Neural cell (in vitro differentiated cells): ENCODE results near the gene TPRG1L. TPM values are rescaled to one million over a fixed set of nuclear protein-coding genes. Genes with fewer than 3 reads are reported as not detected.

Source experiments
- H2AFZ ChIP-seq: fragments of 200-600, 300-800 bp; sonication (generic), shearing (Covaris generic); 2 replicates; pipeline ENCODE4 v1.6.0; 2014; ENCODE audit warnings: low read depth, mild to moderate bottlenecking, antibody characterized with exemption, low read length, moderate library complexity
- H3F3A ChIP-seq: fragments of 200-600 bp; shearing (Covaris generic); 2 replicates; pipeline ENCODE4 v1.6.1; 2016; ENCODE audit warnings: mild to moderate bottlenecking, moderate library complexity, mixed read lengths, antibody characterized with exemption, low read length; ENCODE audit not compliant: insufficient read depth, poor library complexity, severe bottlenecking
- H3K27ac ChIP-seq: fragments of 200-600, 300-800 bp; sonication (generic), shearing (Covaris generic); 2 replicates; pipeline ENCODE4 v1.5.1; 2014; ENCODE audit warnings: mild to moderate bottlenecking, low read length, moderate library complexity
- H3K27me3 ChIP-seq: fragments of 300-800, 200-600 bp; sonication (generic), shearing (Covaris generic); 2 replicates; pipeline ENCODE4 v1.6.0; 2014; ENCODE audit warnings: mild to moderate bottlenecking, low read depth, low read length, moderate library complexity; ENCODE audit not compliant: insufficient read depth
- H3K36me3 ChIP-seq: fragments of 300-800, 200-600 bp; sonication (generic), shearing (Covaris generic); 2 replicates; pipeline ENCODE4 v1.5.1; 2014; ENCODE audit warnings: mild to moderate bottlenecking, antibody characterized with exemption, low read length, moderate library complexity; ENCODE audit not compliant: insufficient read depth
- H3K4me2 ChIP-seq: fragments of 300-800, 200-600 bp; sonication (generic), shearing (Covaris generic); 2 replicates; pipeline ENCODE4 v1.6.0; 2014; ENCODE audit warnings: mild to moderate bottlenecking, low read length
- H3K4me3 ChIP-seq: fragments of 300-800, 200-600 bp; sonication (generic), shearing (Covaris generic); 2 replicates; pipeline ENCODE4 v1.5.1; 2014; ENCODE audit warnings: mild to moderate bottlenecking, low read length, moderate library complexity
- H3K79me2 ChIP-seq: fragments of 200-600 bp; shearing (Covaris generic); replicated peaks from 2 replicates; pipeline ENCODE4 v1.6.0; 2014; ENCODE audit warnings: mild to moderate bottlenecking, low read length, moderate library complexity; ENCODE audit not compliant: insufficient read depth
- H3K9ac ChIP-seq: fragments of 300-800, 200-600 bp; sonication (generic), shearing (Covaris generic); 2 replicates; pipeline ENCODE4 v1.6.1; 2016; ENCODE audit warnings: mild to moderate bottlenecking, low read length, mixed read lengths
- H3K9me2 ChIP-seq: fragments of 200-600 bp; shearing (Covaris generic); 2 replicates; pipeline ENCODE4 v1.6.1; 2016; ENCODE audit warnings: mild to moderate bottlenecking, low read length, mixed read lengths; ENCODE audit not compliant: insufficient read depth
- H3K9me3 ChIP-seq: fragments of 200-600, 300-800 bp; sonication (generic), shearing (Covaris generic); 2 replicates; pipeline ENCODE4 v1.6.1; 2016; ENCODE audit warnings: mild to moderate bottlenecking, mixed run types, low read length, moderate library complexity, mixed read lengths
- H4K20me1 ChIP-seq: fragments of 200-600 bp; shearing (Covaris generic); 2 replicates; pipeline ENCODE4 v1.6.1; 2016; ENCODE audit warnings: mild to moderate bottlenecking, mixed run types; ENCODE audit not compliant: insufficient read depth
- EP300 ChIP-seq: fragments of 450-650 bp; conservative IDR thresholded peaks from 2 replicates; pipeline ENCODE4 v1.6.1; 2014; ENCODE audit warnings: antibody characterized with exemption, mild to moderate bottlenecking, moderate library complexity; ENCODE audit not compliant: poor library complexity, severe bottlenecking
- EZH2 ChIP-seq: fragments of 200-600, 300-800 bp; shearing (Covaris generic), sonication (generic); IDR thresholded peaks from 2 replicates; pipeline ENCODE4 v1.6.1; 2014; ENCODE audit warnings: antibody characterized with exemption, low read length, borderline replicate concordance, mild to moderate bottlenecking; ENCODE audit not compliant: insufficient read depth, poor library complexity, severe bottlenecking
- MXI1 ChIP-seq: fragments of 450-650 bp; conservative IDR thresholded peaks from 2 replicates; pipeline ENCODE4 v1.6.1; 2014; ENCODE audit warnings: antibody characterized with exemption, mild to moderate bottlenecking; ENCODE audit not compliant: poor library complexity, severe bottlenecking
- POLR2AphosphoS5 ChIP-seq: IDR thresholded peaks from 2 replicates; pipeline ENCODE4 v1.6.1; 2012
- RAD21 ChIP-seq: fragments of 450-650 bp; conservative IDR thresholded peaks from 2 replicates; pipeline ENCODE4 v1.6.1; 2014; ENCODE audit warnings: antibody characterized with exemption, mild to moderate bottlenecking, moderate library complexity
- SMC3 ChIP-seq: fragments of 450-650 bp; conservative IDR thresholded peaks from 2 replicates; pipeline ENCODE4 v1.6.1; 2014; ENCODE audit warnings: antibody characterized with exemption, mild to moderate bottlenecking, moderate library complexity; ENCODE audit not compliant: poor library complexity
- TAF1 ChIP-seq: IDR thresholded peaks from 2 replicates; pipeline ENCODE4 v1.6.1; 2012; ENCODE audit warnings: low read depth
- polyA plus RNA-seq: library from polyadenylated mRNA; depleted of rRNA; stranded (reverse); fragments of >200 nt; gene quantifications from 2 replicates; pipeline ENCODE4 v1.2.3, GENCODE V29; 2014
- TF ChIP-seq, protein P1 (sequence below): fragments of 450-650 bp; IDR thresholded peaks from 2 replicates; pipeline ENCODE4 v1.5.1; 2014; ENCODE audit warnings: antibody characterized with exemption, mild to moderate bottlenecking, moderate library complexity; ENCODE audit not compliant: poor library complexity, severe bottlenecking
- TF ChIP-seq, protein P2 (sequence below): IDR thresholded peaks from 2 replicates; pipeline ENCODE4 v1.6.1; 2012; ENCODE audit warnings: borderline replicate concordance

Gene TPRG1L
- polyA plus RNA-seq, 1 donor from 2014 or later: 22.4 TPM

DNA sequence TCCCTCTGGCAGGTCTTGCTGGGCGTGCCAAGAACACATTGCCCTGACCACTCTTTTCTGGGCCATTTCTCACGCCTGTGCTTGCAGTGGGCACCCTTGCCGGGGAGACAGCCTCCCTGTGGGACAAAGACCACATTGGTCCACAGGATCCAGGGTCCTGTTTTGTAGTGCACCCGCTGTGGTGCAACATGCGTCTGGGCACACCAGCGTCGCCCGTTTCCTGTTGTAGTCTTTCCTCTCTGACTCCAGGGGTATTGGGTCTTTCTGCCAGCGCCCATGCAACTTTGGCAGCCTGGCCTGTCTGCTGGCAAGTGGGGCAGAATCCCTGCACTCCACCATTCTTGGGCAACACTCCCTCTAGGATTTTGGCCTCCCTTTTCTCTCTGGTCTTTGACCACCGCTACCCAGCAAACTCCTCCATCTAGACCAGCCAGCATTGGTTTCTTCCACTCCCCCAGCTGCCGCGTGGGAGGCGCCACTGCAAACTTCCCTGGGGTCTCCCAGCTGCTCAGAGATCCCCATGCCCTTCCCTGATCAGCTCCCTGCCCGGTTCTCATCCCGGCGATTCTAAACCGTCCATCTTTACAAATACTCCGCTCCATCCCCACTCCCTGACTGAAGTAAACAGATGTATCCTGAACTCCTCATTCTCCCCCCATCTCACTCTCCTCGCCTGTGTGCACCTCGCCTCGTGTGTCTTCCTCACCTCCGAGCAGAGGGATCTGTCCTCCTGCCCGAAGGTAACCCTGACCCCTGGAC lies 1.2 kb upstream of the TPRG1L start:
- H3K9me2 ChIP-seq: no peaks in the 10 kb centered on the region
- H3K27ac ChIP-seq: peak overlapping the region; percentile 42
- peak overlapping the region; percentile 62 for H3K4me2 ChIP-seq
- H3K27me3 ChIP-seq: no peaks in the 10 kb centered on the region
- no peaks in the 10 kb centered on the region for H3K36me3 ChIP-seq
- TF ChIP-seq EP300 (no peak), TAF1 (no peak), MXI1 (no peak), EZH2 (no peak), RAD21 (no peak), POLR2AphosphoS5 (no peak)
- TF ChIP-seq, protein P1, sequence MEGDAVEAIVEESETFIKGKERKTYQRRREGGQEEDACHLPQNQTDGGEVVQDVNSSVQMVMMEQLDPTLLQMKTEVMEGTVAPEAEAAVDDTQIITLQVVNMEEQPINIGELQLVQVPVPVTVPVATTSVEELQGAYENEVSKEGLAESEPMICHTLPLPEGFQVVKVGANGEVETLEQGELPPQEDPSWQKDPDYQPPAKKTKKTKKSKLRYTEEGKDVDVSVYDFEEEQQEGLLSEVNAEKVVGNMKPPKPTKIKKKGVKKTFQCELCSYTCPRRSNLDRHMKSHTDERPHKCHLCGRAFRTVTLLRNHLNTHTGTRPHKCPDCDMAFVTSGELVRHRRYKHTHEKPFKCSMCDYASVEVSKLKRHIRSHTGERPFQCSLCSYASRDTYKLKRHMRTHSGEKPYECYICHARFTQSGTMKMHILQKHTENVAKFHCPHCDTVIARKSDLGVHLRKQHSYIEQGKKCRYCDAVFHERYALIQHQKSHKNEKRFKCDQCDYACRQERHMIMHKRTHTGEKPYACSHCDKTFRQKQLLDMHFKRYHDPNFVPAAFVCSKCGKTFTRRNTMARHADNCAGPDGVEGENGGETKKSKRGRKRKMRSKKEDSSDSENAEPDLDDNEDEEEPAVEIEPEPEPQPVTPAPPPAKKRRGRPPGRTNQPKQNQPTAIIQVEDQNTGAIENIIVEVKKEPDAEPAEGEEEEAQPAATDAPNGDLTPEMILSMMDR: no peak
- no peaks in the 10 kb centered on the region for H3K9me3 ChIP-seq
- H3K4me3 ChIP-seq: peak overlapping the region; percentile 100
- peak overlapping the region; percentile 71 for H3K9ac ChIP-seq
- peaks cover 5% of the 10 kb centered on the region for H4K20me1 ChIP-seq
- peak overlapping the region; percentile 80 for H2AFZ ChIP-seq
- no peaks in the 10 kb centered on the region for H3F3A ChIP-seq
- H3K79me2 ChIP-seq: peaks cover 10% of the 10 kb centered on the region

DNA sequence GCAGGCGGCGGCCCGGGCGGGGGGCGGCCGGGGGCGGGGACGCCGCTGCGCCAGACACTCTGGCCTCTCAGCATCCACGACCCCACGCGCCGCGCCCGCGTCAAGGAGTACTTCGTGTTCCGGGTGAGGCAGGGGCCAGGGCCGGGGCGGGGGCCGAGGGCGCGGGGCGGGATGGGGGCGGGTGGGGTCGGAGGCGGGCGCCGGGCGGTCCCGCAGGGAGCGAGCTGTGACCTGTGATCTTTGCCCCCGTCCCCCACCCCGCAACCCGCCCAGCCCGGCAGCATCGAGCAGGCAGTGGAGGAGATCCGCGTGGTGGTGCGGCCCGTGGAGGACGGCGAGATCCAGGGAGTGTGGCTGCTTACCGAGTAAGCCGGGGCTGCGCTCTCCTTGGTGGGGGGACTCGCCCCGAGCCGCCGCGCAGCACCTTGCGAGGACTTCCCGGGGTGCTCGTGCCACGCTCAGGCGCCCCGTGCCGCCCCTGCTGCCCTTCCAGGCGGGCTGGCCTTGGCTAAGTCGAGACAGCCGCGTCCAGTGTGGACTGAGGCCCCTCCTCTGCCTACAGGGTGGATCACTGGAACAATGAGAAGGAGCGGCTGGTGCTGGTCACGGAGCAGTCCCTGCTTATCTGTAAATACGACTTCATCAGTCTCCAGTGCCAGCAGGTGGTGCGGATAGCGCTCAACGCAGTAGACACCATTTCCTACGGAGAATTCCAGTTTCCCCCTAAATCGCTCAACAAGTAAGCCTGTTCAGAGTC lies 514 bp downstream of the TPRG1L start:
- Histone ChIP-seq H3K36me3 (no peaks in the 10 kb centered on the region), H3K4me3 (peak overlapping the region; percentile 100), H3K9me2 (no peaks in the 10 kb centered on the region), H4K20me1 (peaks cover 5% of the 10 kb centered on the region), H3K4me2 (peak overlapping the region; percentile 73), H3K9ac (peak overlapping the region; percentile 65), H3K9me3 (no peaks in the 10 kb centered on the region), H2AFZ (no peak overlapping the region), H3F3A (no peaks in the 10 kb centered on the region), H3K79me2 (peaks cover 10% of the 10 kb centered on the region), H3K27ac (peak overlapping the region; percentile 20), H3K27me3 (no peaks in the 10 kb centered on the region)
- TF ChIP-seq MXI1: peak; percentile 33
- TF ChIP-seq SMC3: no peak

DNA sequence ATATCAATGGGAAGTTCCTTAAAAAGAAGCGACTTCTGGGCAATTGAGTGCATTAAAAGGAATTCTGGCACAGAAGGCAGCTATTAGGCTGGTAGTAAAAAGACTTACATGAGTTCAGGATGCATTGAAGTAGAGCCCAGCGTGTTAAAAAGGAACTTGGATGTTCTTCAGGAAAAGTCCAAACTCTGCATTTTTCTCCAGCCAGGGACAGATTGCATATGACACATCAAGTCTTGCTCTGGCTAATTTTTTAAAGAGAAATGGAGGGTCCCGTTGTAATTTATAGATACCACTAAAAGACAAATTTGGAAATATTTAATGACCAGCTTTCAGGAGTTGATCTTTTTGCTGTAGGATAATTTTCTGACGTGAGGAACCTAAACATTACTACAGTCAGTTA lies 1.2 kb downstream of the TPRG1L start:
- Histone ChIP-seq H3K79me2 (peaks cover 10% of the 10 kb centered on the region), H3K27ac (no peak overlapping the region), H3K4me3 (peak overlapping the region; percentile 100), H3K9ac (peak overlapping the region; percentile 65), H4K20me1 (peaks cover 5% of the 10 kb centered on the region), H3K4me2 (peak overlapping the region; percentile 73), H3K9me2 (no peaks in the 10 kb centered on the region), H3K36me3 (no peaks in the 10 kb centered on the region), H2AFZ (no peak overlapping the region), H3K9me3 (no peaks in the 10 kb centered on the region), H3K27me3 (no peaks in the 10 kb centered on the region), H3F3A (no peaks in the 10 kb centered on the region)
- TF ChIP-seq SMC3 (no peak), TAF1 (no peak), RAD21 (no peak), EZH2 (no peak), MXI1 (no peak), EP300 (no peak), POLR2AphosphoS5 (no peak)
- TF ChIP-seq, protein P1: no peak
- TF ChIP-seq, protein P2, sequence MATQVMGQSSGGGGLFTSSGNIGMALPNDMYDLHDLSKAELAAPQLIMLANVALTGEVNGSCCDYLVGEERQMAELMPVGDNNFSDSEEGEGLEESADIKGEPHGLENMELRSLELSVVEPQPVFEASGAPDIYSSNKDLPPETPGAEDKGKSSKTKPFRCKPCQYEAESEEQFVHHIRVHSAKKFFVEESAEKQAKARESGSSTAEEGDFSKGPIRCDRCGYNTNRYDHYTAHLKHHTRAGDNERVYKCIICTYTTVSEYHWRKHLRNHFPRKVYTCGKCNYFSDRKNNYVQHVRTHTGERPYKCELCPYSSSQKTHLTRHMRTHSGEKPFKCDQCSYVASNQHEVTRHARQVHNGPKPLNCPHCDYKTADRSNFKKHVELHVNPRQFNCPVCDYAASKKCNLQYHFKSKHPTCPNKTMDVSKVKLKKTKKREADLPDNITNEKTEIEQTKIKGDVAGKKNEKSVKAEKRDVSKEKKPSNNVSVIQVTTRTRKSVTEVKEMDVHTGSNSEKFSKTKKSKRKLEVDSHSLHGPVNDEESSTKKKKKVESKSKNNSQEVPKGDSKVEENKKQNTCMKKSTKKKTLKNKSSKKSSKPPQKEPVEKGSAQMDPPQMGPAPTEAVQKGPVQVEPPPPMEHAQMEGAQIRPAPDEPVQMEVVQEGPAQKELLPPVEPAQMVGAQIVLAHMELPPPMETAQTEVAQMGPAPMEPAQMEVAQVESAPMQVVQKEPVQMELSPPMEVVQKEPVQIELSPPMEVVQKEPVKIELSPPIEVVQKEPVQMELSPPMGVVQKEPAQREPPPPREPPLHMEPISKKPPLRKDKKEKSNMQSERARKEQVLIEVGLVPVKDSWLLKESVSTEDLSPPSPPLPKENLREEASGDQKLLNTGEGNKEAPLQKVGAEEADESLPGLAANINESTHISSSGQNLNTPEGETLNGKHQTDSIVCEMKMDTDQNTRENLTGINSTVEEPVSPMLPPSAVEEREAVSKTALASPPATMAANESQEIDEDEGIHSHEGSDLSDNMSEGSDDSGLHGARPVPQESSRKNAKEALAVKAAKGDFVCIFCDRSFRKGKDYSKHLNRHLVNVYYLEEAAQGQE: no peak
